ENCODE measurements around the gene LCP1. TPM values are rescaled to one million over a fixed set of nuclear protein-coding genes. Genes with fewer than 3 reads are reported as not detected.
"Not testable (repeated sequence)": the region's sequence is repeated elsewhere in the genome, so short reads cannot be mapped to it uniquely, and the experiment has no call there.

LCP1 gene
- total RNA-seq, 1 donor from 2014 or later: 11.6 TPM

GRCh38 chr13:46165485-46166223 is 16.3 kb downstream of the LCP1 start:
- Mint-ChIP-seq H3K36me3 (no peaks in the 10 kb centered on the region), H3K9me3 (no peaks in the 10 kb centered on the region), H3K27ac (no peak overlapping the region), H3K27me3 (ENCODE audit: low read depth) (no peaks in the 10 kb centered on the region), H3K4me1 (peaks cover 34% of the 10 kb centered on the region), H3K4me3 (no peak overlapping the region)
- TF ChIP-seq CTCF (IDR thresholded peaks at IDR 0.05; ENCODE audit: unreplicated experiment): no peak
- no peak for DNase-seq (ENCODE audit: low spot score in 2 of 2, unreplicated experiment in 2 of 2)

- Mint-ChIP-seq H3K27me3 (ENCODE audit: low read depth) (no peaks in the 10 kb centered on the region), H3K4me3 (no peak overlapping the region), H3K9me3 (no peaks in the 10 kb centered on the region), H3K36me3 (no peaks in the 10 kb centered on the region), H3K4me1 (peaks cover 34% of the 10 kb centered on the region), H3K27ac (no peak overlapping the region)
- DNase-seq (ENCODE audit: low spot score in 2 of 2, unreplicated experiment in 2 of 2): no peak
- TF ChIP-seq CTCF (IDR thresholded peaks at IDR 0.05; ENCODE audit: unreplicated experiment): no peak
Measured at GRCh38 chr13:46164661-46165060, 17.3 kb downstream of the LCP1 start.

- H3K27ac Mint-ChIP-seq; H3K9me3 Mint-ChIP-seq; H3K4me3 Mint-ChIP-seq; DNase-seq (ENCODE audit: low spot score in 2 of 2, unreplicated experiment in 2 of 2); H3K27me3 Mint-ChIP-seq (ENCODE audit: low read depth); H3K36me3 Mint-ChIP-seq: not testable (repeated sequence)
- H3K4me1 Mint-ChIP-seq: peaks cover 15% of the 10 kb centered on the region
Measured at GRCh38 chr13:46162741-46163140, 19.2 kb downstream of the LCP1 start.

- Mint-ChIP-seq H3K27me3 (ENCODE audit: low read depth) (no peaks in the 10 kb centered on the region), H3K4me3 (no peak overlapping the region), H3K27ac (no peak overlapping the region), H3K9me3 (no peaks in the 10 kb centered on the region), H3K4me1 (peaks cover 1% of the 10 kb centered on the region), H3K36me3 (no peaks in the 10 kb centered on the region)
- TF ChIP-seq CTCF (IDR thresholded peaks at IDR 0.05; ENCODE audit: unreplicated experiment): peak; percentile 86
- DNase-seq (ENCODE audit: low spot score in 2 of 2, unreplicated experiment in 2 of 2): no peak
Measured at GRCh38 chr13:46160471-46161066, 21.4 kb downstream of the LCP1 start.

GRCh38 chr13:46160065-46160464 is 21.9 kb downstream of the LCP1 start:
- Mint-ChIP-seq H3K27me3 (ENCODE audit: low read depth) (no peaks in the 10 kb centered on the region), H3K9me3 (no peaks in the 10 kb centered on the region), H3K4me3 (no peak overlapping the region), H3K36me3 (no peaks in the 10 kb centered on the region), H3K27ac (no peak overlapping the region), H3K4me1 (peaks cover 1% of the 10 kb centered on the region)
- no peak for TF ChIP-seq CTCF (IDR thresholded peaks at IDR 0.05; ENCODE audit: unreplicated experiment)
- DNase-seq (ENCODE audit: low spot score in 2 of 2, unreplicated experiment in 2 of 2): no peak

GRCh38 chr13:46158983-46159382 is 23.0 kb downstream of the LCP1 start:
- TF ChIP-seq CTCF (IDR thresholded peaks at IDR 0.05; ENCODE audit: unreplicated experiment): no peak
- Mint-ChIP-seq H3K4me1 (peaks cover 3% of the 10 kb centered on the region), H3K9me3 (no peaks in the 10 kb centered on the region), H3K4me3 (no peak overlapping the region), H3K36me3 (no peaks in the 10 kb centered on the region), H3K27me3 (ENCODE audit: low read depth) (no peaks in the 10 kb centered on the region), H3K27ac (no peak overlapping the region)
- DNase-seq (ENCODE audit: low spot score in 2 of 2, unreplicated experiment in 2 of 2): no peak
